Sigmoid colon (tissue), 7 donors: ENCODE results near the gene KCNMB2. TPM values are rescaled to one million over a fixed set of nuclear protein-coding genes. Genes with fewer than 3 reads are reported as not detected.

ENCODE experiments used
- DNase-seq: peaks from one replicate; pipeline ENCODE4 v3.0.0-alpha.2; 2019
- H3K27ac ChIP-seq, 4 donors: fragments of 200-600 bp; sonication (generic); one replicate each; pipeline ENCODE4 v1.5.1; 2016 to 2019; ENCODE audit warnings: mild to moderate bottlenecking in 1 of 4
- H3K27me3 ChIP-seq, 3 donors: fragments of 200-600 bp; sonication (generic); one replicate each; pipeline ENCODE4 v1.5.1; 2019; ENCODE audit warnings: mild to moderate bottlenecking in 1 of 3
- H3K36me3 ChIP-seq, 4 donors: fragments of 200-600 bp; sonication (generic); one replicate each; pipeline ENCODE4 v1.5.1; 2016 to 2019
- H3K4me1 ChIP-seq, 4 donors: fragments of 200-600 bp; sonication (generic); one replicate each; pipeline ENCODE4 v1.5.1; 2017 to 2019
- H3K4me3 ChIP-seq, 4 donors: fragments of 200-600 bp; sonication (generic); one replicate each; pipeline ENCODE4 v1.5.1; 2017 to 2019; ENCODE audit warnings: mild to moderate bottlenecking in 2 of 4, moderate library complexity in 1 of 4
- H3K9me3 ChIP-seq, 4 donors: fragments of 200-600 bp in 3 of 4; sonication (generic) in 3 of 4; one replicate each; pipeline versions ENCODE4 v1.5.1 to v1.6.1; 2013 to 2019
- EP300 ChIP-seq, 4 donors: sonication (generic); formaldehyde crosslinking; IDR thresholded peaks; one replicate each; pipeline ENCODE4 v1.6.1; 2017; ENCODE audit warnings: antibody characterized with exemption in 4 of 4
- POLR2A ChIP-seq, 2 donors: fragments of 450-650 bp; IDR thresholded peaks; one replicate each; pipeline ENCODE4 v1.6.1; 2016; ENCODE audit warnings: antibody characterized with exemption in 2 of 2, mild to moderate bottlenecking in 2 of 2, moderate library complexity in 2 of 2
- POLR2AphosphoS5 ChIP-seq, 4 donors: sonication (generic); formaldehyde crosslinking; IDR thresholded peaks; one replicate each; pipeline ENCODE4 v1.6.1; 2017; ENCODE audit warnings: antibody characterized with exemption in 4 of 4
- WGBS, 2 donors: extraction: QIAGEN DNeasy Blood & Tissue Kit; methylation state at CpG; one replicate each; pipeline ENCODE4 v1.1.7; 2013; 5-methylcytosine and 5-hydroxymethylcytosine counted together
- intact Hi-C: fragments of 100-400 bp; cut with DNase I; formaldehyde crosslinking; loops from one replicate; pipeline ENCODE4 v1.15.1; 2023
- polyA plus RNA-seq, 3 donors: library from polyadenylated mRNA; stranded (reverse); fragments of 200-250 nt; gene quantifications; one replicate each; pipeline ENCODE4 v1.2.3, GENCODE V29; 2013
- total RNA-seq, 4 donors: library from RNA; depleted of rRNA; stranded (reverse); fragments of >200 nt; gene quantifications; one replicate each; pipeline ENCODE4 v1.1.0, GENCODE V29; 2016
- TF ChIP-seq, protein P1 (sequence below), 4 experiments: fragments of 450-650 bp in 3 of 4; fragments of 200-600 bp in 1 of 4; IDR thresholded peaks; one replicate each; pipeline ENCODE4 v1.5.1; 2016 to 2019; ENCODE audit warnings: antibody characterized with exemption in 4 of 4, mild to moderate bottlenecking in 3 of 4, moderate library complexity in 2 of 4
- donor health status: healthy with polysubstance abuse.
- donor health status: Bipolar disorder and iron deficiency.
- donor health status: healthy.

Gene KCNMB2
- total and polyA plus RNA-seq, 7 donors = 0.22 to 3.2 (median 1.5) TPM; not detected in 1

DNA sequence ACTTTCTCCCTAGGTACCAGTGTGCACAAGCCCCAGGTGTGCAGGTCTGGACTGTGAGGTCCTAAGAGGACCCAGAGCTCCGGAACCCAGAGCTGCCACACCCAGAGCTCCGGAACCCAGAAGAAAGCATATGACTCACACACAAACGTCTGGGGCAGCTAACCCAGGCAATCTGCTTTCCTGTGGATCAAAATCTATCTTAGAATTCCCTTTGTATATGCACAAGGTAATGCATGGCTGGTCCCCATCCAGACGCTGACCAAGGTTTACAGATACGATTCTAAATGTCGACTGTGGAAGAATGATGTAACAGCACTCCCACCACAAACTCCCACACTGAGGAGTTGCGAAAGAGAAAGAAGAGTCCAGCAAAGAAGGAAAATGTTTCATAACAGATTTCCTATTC lies 15.7 kb downstream of the KCNMB2 start:
- intact Hi-C loops = no loop called here
- no peaks in the 10 kb centered on the region for H3K36me3 ChIP-seq
- no peaks in the 10 kb centered on the region for H3K4me1 ChIP-seq
- DNase-seq = no peak
- no peak overlapping the region for H3K4me3 ChIP-seq
- H3K9me3 ChIP-seq = no peaks in the 10 kb centered on the region
- 72% methylated on average over 7 of the region's 7 CpGs for WGBS, 2 donors
- peak overlapping the region in 1 of 4 donors; percentile 5 for H3K27ac ChIP-seq
- TF ChIP-seq POLR2AphosphoS5 (IDR thresholded peaks at IDR 0.05) (no peak), EP300 (IDR thresholded peaks at IDR 0.05) (no peak)
- no peaks in the 10 kb centered on the region for H3K27me3 ChIP-seq

DNA sequence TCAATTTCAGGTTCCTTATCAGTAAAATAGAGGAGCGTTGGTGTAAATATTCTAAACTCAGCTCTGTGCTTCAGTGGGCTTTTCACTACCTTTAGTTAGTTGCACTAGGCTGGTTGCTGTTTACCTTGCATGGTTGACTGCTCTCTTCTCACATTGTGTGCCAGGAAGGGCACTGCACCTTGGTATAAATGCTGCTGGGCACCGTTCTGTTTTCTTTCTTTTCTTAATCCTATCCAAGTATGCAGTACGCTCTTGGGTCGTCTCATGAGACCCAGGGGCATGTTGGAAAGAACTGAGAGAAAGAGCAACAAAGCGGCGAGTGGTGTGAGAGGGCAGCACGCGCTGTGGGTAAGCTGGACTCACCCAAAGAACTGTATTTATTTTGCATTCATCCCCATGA lies 22.4 kb downstream of the KCNMB2 start:
- DNase-seq = no peak
- intact Hi-C loops = no loop called here
- no peaks in the 10 kb centered on the region for H3K36me3 ChIP-seq
- no peak overlapping the region for H3K4me3 ChIP-seq
- no peak overlapping the region for H3K27ac ChIP-seq
- no peaks in the 10 kb centered on the region for H3K9me3 ChIP-seq
- TF ChIP-seq EP300 (IDR thresholded peaks at IDR 0.05) (no peak), POLR2A (IDR thresholded peaks at IDR 0.05) (no peak), POLR2AphosphoS5 (IDR thresholded peaks at IDR 0.05) (no peak)
- TF ChIP-seq, protein P1, sequence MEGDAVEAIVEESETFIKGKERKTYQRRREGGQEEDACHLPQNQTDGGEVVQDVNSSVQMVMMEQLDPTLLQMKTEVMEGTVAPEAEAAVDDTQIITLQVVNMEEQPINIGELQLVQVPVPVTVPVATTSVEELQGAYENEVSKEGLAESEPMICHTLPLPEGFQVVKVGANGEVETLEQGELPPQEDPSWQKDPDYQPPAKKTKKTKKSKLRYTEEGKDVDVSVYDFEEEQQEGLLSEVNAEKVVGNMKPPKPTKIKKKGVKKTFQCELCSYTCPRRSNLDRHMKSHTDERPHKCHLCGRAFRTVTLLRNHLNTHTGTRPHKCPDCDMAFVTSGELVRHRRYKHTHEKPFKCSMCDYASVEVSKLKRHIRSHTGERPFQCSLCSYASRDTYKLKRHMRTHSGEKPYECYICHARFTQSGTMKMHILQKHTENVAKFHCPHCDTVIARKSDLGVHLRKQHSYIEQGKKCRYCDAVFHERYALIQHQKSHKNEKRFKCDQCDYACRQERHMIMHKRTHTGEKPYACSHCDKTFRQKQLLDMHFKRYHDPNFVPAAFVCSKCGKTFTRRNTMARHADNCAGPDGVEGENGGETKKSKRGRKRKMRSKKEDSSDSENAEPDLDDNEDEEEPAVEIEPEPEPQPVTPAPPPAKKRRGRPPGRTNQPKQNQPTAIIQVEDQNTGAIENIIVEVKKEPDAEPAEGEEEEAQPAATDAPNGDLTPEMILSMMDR (IDR thresholded peaks at IDR 0.05) = no peak
- 81 to 85% methylated on average over 8 of the region's 8 CpGs for whole genome bisulfite sequencing, 2 donors
- no peaks in the 10 kb centered on the region for H3K27me3 ChIP-seq
- no peaks in the 10 kb centered on the region for H3K4me1 ChIP-seq

DNA sequence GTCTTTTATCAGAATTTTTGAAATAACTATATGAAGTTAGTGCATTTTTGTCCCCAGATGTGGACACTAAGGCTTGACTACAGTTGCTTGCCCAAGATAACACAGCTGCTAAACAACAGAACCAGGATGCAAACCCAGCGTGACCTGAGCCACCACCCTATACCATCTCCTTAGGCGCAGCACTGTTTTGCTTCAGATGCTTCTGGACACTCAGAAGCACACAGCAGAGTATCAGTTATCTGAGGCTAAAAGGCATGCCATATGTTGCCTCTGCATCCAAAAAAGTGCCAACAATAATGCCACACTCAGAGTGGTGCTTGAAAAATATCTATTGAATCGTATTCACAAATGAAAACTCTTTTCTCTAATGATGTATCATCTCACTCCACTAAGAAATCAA lies 24.5 kb downstream of the KCNMB2 start:
- H3K27ac ChIP-seq = no peak overlapping the region
- 73 to 91% methylated on average over 3 of the region's 3 CpGs for WGBS, 2 donors
- intact Hi-C loops = no loop called here

DNA sequence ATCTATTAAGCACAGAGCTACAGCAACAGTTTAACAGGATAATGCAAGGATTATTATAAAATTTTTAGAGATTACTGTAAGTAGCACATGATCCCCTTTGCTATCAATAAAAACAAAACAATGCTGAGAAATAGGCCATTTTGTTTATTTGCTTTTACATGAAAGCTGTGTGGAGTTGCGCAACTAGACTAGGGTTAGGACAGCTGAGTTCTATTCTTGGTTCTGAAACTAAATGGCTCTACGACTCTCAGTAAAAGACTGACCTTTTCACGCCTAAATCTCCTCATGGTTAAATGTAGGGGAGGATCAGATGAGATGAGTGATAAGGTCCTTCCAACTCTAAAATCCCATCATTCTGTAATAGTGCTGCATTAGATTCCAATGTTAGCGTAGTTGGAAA lies 25.0 kb downstream of the KCNMB2 start:
- no peaks in the 10 kb centered on the region for H3K27me3 ChIP-seq
- no peak for DNase-seq
- no peak overlapping the region for H3K27ac ChIP-seq
- TF ChIP-seq, protein P1 (IDR thresholded peaks at IDR 0.05) = no peak
- TF ChIP-seq POLR2AphosphoS5 (IDR thresholded peaks at IDR 0.05) (no peak), POLR2A (IDR thresholded peaks at IDR 0.05) (no peak), EP300 (IDR thresholded peaks at IDR 0.05) (no peak)
- WGBS, 2 donors = 80 to 82% methylated on average over 4 of the region's 4 CpGs
- H3K36me3 ChIP-seq = no peaks in the 10 kb centered on the region
- no peaks in the 10 kb centered on the region for H3K4me1 ChIP-seq
- H3K4me3 ChIP-seq = no peak overlapping the region
- H3K9me3 ChIP-seq = no peaks in the 10 kb centered on the region
- intact Hi-C loops = no loop called here

More for the DNA sequence above, 24.5 kb downstream of the KCNMB2 start:
- H3K4me1 ChIP-seq = no peaks in the 10 kb centered on the region
- H3K27me3 ChIP-seq = no peaks in the 10 kb centered on the region
- H3K36me3 ChIP-seq = no peaks in the 10 kb centered on the region
- H3K4me3 ChIP-seq = no peak overlapping the region
- DNase-seq = no peak
- TF ChIP-seq EP300 (IDR thresholded peaks at IDR 0.05) = no peak
- TF ChIP-seq, protein P1 (IDR thresholded peaks at IDR 0.05) = no peak
- no peak for TF ChIP-seq POLR2A (IDR thresholded peaks at IDR 0.05)
- TF ChIP-seq POLR2AphosphoS5 (IDR thresholded peaks at IDR 0.05) = no peak
- no peaks in the 10 kb centered on the region for H3K9me3 ChIP-seq

DNA sequence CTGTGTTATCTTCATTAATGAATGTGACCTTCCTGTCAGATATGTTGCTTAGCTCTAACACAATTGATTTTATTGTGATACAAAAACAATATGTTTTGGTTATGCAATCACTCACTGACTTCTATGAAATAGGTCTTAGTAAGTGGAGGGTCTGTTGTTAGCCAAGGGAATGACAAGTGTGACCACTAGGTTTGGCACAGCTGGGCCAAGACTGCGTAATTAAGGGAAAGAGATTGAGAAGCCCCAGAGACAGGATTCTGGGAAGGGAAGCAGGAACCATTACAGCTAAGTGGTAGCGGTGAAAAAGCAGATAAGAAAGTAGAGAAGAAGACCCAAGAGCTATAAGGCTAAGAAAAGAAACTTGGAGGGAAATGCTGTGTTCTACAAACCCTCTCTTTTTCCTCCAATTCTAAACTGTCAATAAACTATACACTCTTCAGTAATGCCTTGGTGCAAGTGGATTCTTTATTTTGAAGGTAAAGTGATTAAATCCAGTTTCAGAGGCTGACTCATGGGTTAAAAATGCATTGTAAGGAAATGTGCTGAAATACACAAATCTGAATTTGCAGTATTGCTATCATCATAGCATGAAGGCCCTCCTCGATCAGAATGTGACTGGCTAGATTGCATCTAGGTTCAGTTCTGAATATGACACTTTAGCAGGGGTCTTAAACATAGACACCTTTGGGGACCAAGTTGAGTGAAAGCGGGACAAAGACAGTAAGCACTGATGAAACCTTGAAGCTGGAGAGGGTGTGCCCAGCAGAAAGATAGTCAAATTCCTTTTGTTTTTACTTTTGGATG lies 26.1 kb downstream of the KCNMB2 start:
- Histone ChIP-seq H3K9me3 (no peaks in the 10 kb centered on the region), H3K27me3 (no peaks in the 10 kb centered on the region), H3K36me3 (no peaks in the 10 kb centered on the region), H3K4me3 (no peak overlapping the region), H3K27ac (peak overlapping the region in 1 of 4 donors; percentile 28), H3K4me1 (no peaks in the 10 kb centered on the region)
- whole genome bisulfite sequencing, 2 donors = 87 to 93% methylated on average over 4 of the region's 4 CpGs
- no peak for DNase-seq
- TF ChIP-seq EP300 (IDR thresholded peaks at IDR 0.05) = no peak
- no peak for TF ChIP-seq POLR2A (IDR thresholded peaks at IDR 0.05)
- no peak for TF ChIP-seq POLR2AphosphoS5 (IDR thresholded peaks at IDR 0.05)
- TF ChIP-seq, protein P1 (IDR thresholded peaks at IDR 0.05) = no peak
- intact Hi-C loops = no loop called here
